K562 (cell line): ENCODE measurements around the gene CRKL. TPM values are rescaled to one million over a fixed set of nuclear protein-coding genes. Genes with fewer than 3 reads are reported as not detected.

ENCODE experiments used
- CSDE1 ChIP-seq, 2 experiments: fragments of 450-650 bp; IDR thresholded peaks; 2 replicates each; pipeline ENCODE4 v1.6.1; 2016; ENCODE audit warnings: mild to moderate bottlenecking in 1 of 2
- ETV5 ChIP-seq: sonication (generic); formaldehyde crosslinking; IDR thresholded peaks from 2 replicates; pipeline ENCODE4 v1.4.0; 2020; ENCODE audit warnings: low read depth, mild to moderate bottlenecking, missing genetic modification reagents
- FOXA1 ChIP-seq: fragments of 450-650 bp; IDR thresholded peaks from 2 replicates; pipeline ENCODE4 v1.6.1; 2016; ENCODE audit warnings: mild to moderate bottlenecking, borderline replicate concordance
- GABPA ChIP-seq: fragments of 200-800 bp; sonication (Bioruptor generic); conservative IDR thresholded peaks from 2 replicates; pipeline ENCODE4 v1.6.1; 2016; ENCODE audit warnings: low read depth, missing genetic modification characterization, missing compliant biosample characterization
- JUN ChIP-seq, 2 experiments: sonication (generic) in 1 of 2; formaldehyde crosslinking in 1 of 2; IDR thresholded peaks; 2 replicates each; pipeline versions ENCODE4 v1.6.1 to v1.8.0; 2012 to 2022; ENCODE audit warnings: borderline replicate concordance in 2 of 2, mild to moderate bottlenecking in 2 of 2, improper control_type of control experiment in 1 of 2, low read depth in 1 of 2, low read length in 1 of 2, missing genetic modification reagents in 1 of 2
- JUND ChIP-seq, 2 experiments: IDR thresholded peaks; 2 replicates in 1 of 2; 3 replicates in 1 of 2; pipeline ENCODE4 v1.6.1; 2011; ENCODE audit warnings: borderline replicate concordance in 2 of 2, low read depth in 2 of 2, low read length in 2 of 2, improper control_type of control experiment in 1 of 2, missing biosample characterization in 1 of 2, missing genetic modification characterization in 1 of 2, missing genetic modification reagents in 1 of 2
- PHTF2 ChIP-seq: fragments of 250-450 bp; sonication (Bioruptor Pico); IDR thresholded peaks from 2 replicates; pipeline ENCODE4 v1.5.0; 2021; ENCODE audit warnings: mild to moderate bottlenecking
- PTTG1 ChIP-seq: fragments of 450-650 bp; IDR thresholded peaks from 2 replicates; pipeline ENCODE4 v1.6.1; 2016; ENCODE audit warnings: low read depth, mild to moderate bottlenecking, missing genetic modification characterization, missing compliant biosample characterization
- SMAD1 ChIP-seq: fragments of 150-350 bp; IDR thresholded peaks from 2 replicates; pipeline ENCODE4 v1.6.1; 2014; ENCODE audit warnings: low read length, low read depth; ENCODE audit not compliant: partially characterized antibody
- SNIP1 ChIP-seq: fragments of 450-650 bp; IDR thresholded peaks from 2 replicates; pipeline ENCODE4 v1.7.1; 2017; ENCODE audit warnings: low read depth, mild to moderate bottlenecking
- SP2 ChIP-seq: IDR thresholded peaks from 2 replicates; pipeline ENCODE4 v1.6.1; 2011; ENCODE audit warnings: mild to moderate bottlenecking, low read depth, low read length, moderate library complexity; ENCODE audit not compliant: poor library complexity, severe bottlenecking; ENCODE audit errors: extremely low read depth
- ZBTB49 ChIP-seq: sonication (generic); formaldehyde crosslinking; IDR thresholded peaks from 2 replicates; pipeline ENCODE4 v1.8.0; 2022; ENCODE audit warnings: missing genetic modification reagents, mild to moderate bottlenecking, borderline replicate concordance
- ZNF436 ChIP-seq: fragments of 250-450, 450-650 bp; sonication (Bioruptor Pico); formaldehyde crosslinking; IDR thresholded peaks from 2 replicates; pipeline ENCODE4 v1.7.0; 2020; ENCODE audit warnings: mild to moderate bottlenecking
- polyA plus RNA-seq, 8 experiments: library from polyadenylated mRNA; depleted of rRNA in 4 of 8; stranded (reverse) in 5 of 8; unstranded in 3 of 8; fragments of >200 nt; fragmentation: Nextera tagmentation in 2 of 8; fragmentation: Illumina TruSeq in 1 of 8; extraction: Ambion mirVana in 2 of 8; extraction: Trizol in 1 of 8; gene quantifications; 2 replicates each; pipeline versions ENCODE4 v1.2.1 to v1.2.3, GENCODE V29; 2011 to 2014; ENCODE audit warnings: inconsistent platforms in 1 of 8, missing spikeins in 1 of 8
- total RNA-seq, 7 experiments: library from RNA; depleted of rRNA in 6 of 7; stranded (reverse); fragments of >200 nt in 6 of 7; fragmentation: Illumina TruSeq in 2 of 7; extraction: Trizol in 2 of 7; gene quantifications; 2 replicates each; pipeline versions ENCODE4 v1.2.1 to v1.2.3, GENCODE V29; 2011 to 2021; ENCODE audit warnings: low replicate concordance in 1 of 7
- TF ChIP-seq, protein P1 (sequence below): fragments of 450-650 bp; conservative IDR thresholded peaks from 2 replicates; pipeline ENCODE4 v1.6.1; 2016; ENCODE audit warnings: missing genetic modification characterization, low read depth, mild to moderate bottlenecking, missing compliant biosample characterization, moderate library complexity
- TF ChIP-seq, protein P2 (sequence below): fragments of 450-650 bp; formaldehyde crosslinking; IDR thresholded peaks from 2 replicates; pipeline ENCODE4 v1.4.0; 2020; ENCODE audit warnings: mild to moderate bottlenecking, moderate library complexity
- TF ChIP-seq, protein P3 (sequence below): IDR thresholded peaks from 2 replicates; pipeline ENCODE4 v1.6.1; 2014; ENCODE audit warnings: antibody characterized with exemption

Gene CRKL
- total and polyA plus RNA-seq, 9 of the 15 experiments (the other 6 are each of a cell fraction or from before 2014, with no cell fraction given): 100 to 263 (median 124) TPM

GRCh38 chr22:20885557-20886323 is 31.5 kb upstream of the CRKL start (continued):
- TF ChIP-seq GABPA (tag) (peak; percentile 60; the same call in 1 of the 2 replicates), CSDE1 (IDR thresholded peaks at IDR 0.05) (0 out of 4 replicates have a peak, but pooled peaks of 1 of the 2 experiments have one; percentile 39), ETV5 (CRISPR knock-in tag) (peak; percentile 99), SMAD1 (peak; percentile 29), JUN (IDR thresholded peaks at IDR 0.05; ENCODE audit: borderline replicate concordance, low read depth, low read length) (peak; percentile 78; the same call in 1 of the 2 replicates), JUN (CRISPR knock-in tag; IDR thresholded peaks at IDR 0.05; ENCODE audit: borderline replicate concordance) (no peak), JUND (IDR thresholded peaks at IDR 0.05; ENCODE audit: borderline replicate concordance, low read depth, low read length) (peak; percentile 73), JUND (tag; IDR thresholded peaks at IDR 0.05; ENCODE audit: borderline replicate concordance, low read depth, low read length) (peak; percentile 97; the same call in 2 of the 3 replicates), ZNF436 (CRISPR knock-in tag) (no peak), FOXA1 (no peak), ZBTB49 (CRISPR knock-in tag) (no peak), PTTG1 (no peak), SP2 (no peak), SNIP1 (no peak), PHTF2 (no peak)
- TF ChIP-seq, protein P1, sequence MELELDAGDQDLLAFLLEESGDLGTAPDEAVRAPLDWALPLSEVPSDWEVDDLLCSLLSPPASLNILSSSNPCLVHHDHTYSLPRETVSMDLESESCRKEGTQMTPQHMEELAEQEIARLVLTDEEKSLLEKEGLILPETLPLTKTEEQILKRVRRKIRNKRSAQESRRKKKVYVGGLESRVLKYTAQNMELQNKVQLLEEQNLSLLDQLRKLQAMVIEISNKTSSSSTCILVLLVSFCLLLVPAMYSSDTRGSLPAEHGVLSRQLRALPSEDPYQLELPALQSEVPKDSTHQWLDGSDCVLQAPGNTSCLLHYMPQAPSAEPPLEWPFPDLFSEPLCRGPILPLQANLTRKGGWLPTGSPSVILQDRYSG (tag): peak; percentile 94
- TF ChIP-seq, protein P2, sequence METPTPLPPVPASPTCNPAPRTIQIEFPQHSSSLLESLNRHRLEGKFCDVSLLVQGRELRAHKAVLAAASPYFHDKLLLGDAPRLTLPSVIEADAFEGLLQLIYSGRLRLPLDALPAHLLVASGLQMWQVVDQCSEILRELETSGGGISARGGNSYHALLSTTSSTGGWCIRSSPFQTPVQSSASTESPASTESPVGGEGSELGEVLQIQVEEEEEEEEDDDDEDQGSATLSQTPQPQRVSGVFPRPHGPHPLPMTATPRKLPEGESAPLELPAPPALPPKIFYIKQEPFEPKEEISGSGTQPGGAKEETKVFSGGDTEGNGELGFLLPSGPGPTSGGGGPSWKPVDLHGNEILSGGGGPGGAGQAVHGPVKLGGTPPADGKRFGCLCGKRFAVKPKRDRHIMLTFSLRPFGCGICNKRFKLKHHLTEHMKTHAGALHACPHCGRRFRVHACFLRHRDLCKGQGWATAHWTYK (CRISPR knock-in tag): peak; percentile 98
- TF ChIP-seq, protein P3, sequence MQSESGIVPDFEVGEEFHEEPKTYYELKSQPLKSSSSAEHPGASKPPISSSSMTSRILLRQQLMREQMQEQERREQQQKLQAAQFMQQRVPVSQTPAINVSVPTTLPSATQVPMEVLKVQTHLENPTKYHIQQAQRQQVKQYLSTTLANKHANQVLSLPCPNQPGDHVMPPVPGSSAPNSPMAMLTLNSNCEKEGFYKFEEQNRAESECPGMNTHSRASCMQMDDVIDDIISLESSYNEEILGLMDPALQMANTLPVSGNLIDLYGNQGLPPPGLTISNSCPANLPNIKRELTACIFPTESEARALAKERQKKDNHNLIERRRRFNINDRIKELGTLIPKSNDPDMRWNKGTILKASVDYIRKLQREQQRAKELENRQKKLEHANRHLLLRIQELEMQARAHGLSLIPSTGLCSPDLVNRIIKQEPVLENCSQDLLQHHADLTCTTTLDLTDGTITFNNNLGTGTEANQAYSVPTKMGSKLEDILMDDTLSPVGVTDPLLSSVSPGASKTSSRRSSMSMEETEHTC: no peak
